ENCODE results near the gene TMEM120A.

DNA sequence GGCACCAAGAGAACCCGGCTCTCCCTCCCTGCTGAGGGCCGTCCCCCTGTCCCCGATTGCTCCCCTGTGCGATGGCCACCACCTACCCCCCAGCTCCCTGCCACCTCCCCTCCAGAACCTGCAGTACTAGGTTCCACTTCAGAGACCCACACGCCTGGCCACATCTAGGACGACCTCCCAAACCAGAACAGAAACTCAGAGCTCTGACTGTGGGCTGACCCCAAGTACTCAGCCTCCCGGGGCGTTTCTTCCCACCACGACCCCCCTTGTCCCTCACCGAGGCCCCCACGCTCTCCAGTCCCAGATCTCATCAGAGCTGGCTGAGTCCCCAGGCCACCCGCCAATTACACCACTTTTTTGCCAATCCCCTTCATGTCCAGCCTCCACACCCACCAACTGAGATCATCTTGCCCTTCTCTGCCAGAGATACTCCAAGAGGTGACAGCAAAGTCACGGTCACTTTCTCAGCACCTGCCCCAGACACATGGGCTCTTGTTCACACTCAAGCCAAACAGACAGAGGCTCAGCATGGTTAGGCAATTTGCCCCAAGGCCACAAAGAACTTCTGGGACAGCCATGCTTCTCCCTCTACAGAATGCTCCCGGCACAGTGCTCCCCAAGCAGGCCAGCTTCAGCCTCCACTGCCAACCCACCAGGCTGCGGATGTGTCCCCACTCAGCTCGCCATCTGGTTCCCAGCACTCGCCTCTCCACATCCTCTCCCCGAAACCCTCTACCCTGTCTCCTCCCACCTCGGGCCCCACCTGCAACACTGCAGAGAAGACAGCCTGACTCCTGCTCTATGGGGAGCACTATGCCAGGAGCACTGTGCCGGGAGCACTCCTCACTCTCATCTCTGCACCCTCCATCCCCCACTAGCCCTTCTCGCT, 4.7 kb downstream of the TMEM120A start:
- TF ChIP-seq CTCF (IDR thresholded peaks at IDR 0.05) (no peak), POLR2A (IDR thresholded peaks at IDR 0.05) (no peak), EP300 (IDR thresholded peaks at IDR 0.05; ENCODE audit: low read depth) (no peak)
